Measurements from ENCODE around the gene TMC8.

- TF ChIP-seq CTCF (IDR thresholded peaks at IDR 0.05), result no peak
- TF ChIP-seq POLR2A (IDR thresholded peaks at IDR 0.05), result no peak
Measured at GRCh38 chr17:78154903-78155811, 24.6 kb downstream of the TMC8 start.

All from Peyer's patch (tissue), 4 donors.